Fibroblast of skin of scalp (primary cell): ENCODE data around the gene SRPK1. TPM values are rescaled to one million over a fixed set of nuclear protein-coding genes. Genes with fewer than 3 reads are reported as not detected.
"Not testable (repeated sequence)": the region's sequence is repeated elsewhere in the genome, so short reads cannot be mapped to it uniquely, and the experiment has no call there.

Source experiments
- DNase-seq: peaks from one replicate; pipeline ENCODE4 v3.0.0-alpha.2; 2013
- polyA plus RNA-seq, 2 experiments: library from polyadenylated mRNA; unstranded; fragments of 120-200 nt; gene quantifications; one replicate each; pipeline ENCODE4 v1.2.1, GENCODE V29; 2013; ENCODE audit not compliant: insufficient read length in 2 of 2

SRPK1 gene
- polyA plus RNA-seq (2013, experiment 1 of 2; ENCODE audit: insufficient read length): 23.1 TPM
- 25.4 TPM for polyA plus RNA-seq (2013, experiment 2 of 2; ENCODE audit: insufficient read length)

- DNase-seq: peak; percentile 80
These were observed at the start of gene SRPK1 for GRCh38 chr6:35920793-35921732. Gene SRPK1, minus strand, starts transcription at chr6:35921098. Its CDS starts 42 bp downstream, at chr6:35921056.

GRCh38 chr6:35970181-35970580, 49.3 kb upstream of the SRPK1 start:
- no peak for DNase-seq

- no peak for DNase-seq
These were observed 48.7 kb upstream of the SRPK1 start for GRCh38 chr6:35969646-35970045.

- no peak for DNase-seq
These were observed 47.9 kb upstream of the SRPK1 start for GRCh38 chr6:35968821-35969220.

GRCh38 chr6:35967076-35967774, 46.3 kb upstream of the SRPK1 start:
- no peak for DNase-seq

- no peak for DNase-seq
These were observed 42.1 kb upstream of the SRPK1 start for GRCh38 chr6:35962779-35963560.

GRCh38 chr6:35960187-35960586, 39.3 kb upstream of the SRPK1 start:
- DNase-seq: no peak

- DNase-seq: no peak
These were observed 35.1 kb upstream of the SRPK1 start for GRCh38 chr6:35955970-35956369.

GRCh38 chr6:35955521-35955920, 34.6 kb upstream of the SRPK1 start:
- DNase-seq: no peak

- DNase-seq: no peak
These were observed 34.2 kb upstream of the SRPK1 start for GRCh38 chr6:35955071-35955470.

GRCh38 chr6:35954333-35954732, 33.4 kb upstream of the SRPK1 start:
- no peak for DNase-seq

GRCh38 chr6:35948725-35949124, 27.8 kb upstream of the SRPK1 start:
- DNase-seq: peak; percentile 9

- DNase-seq: no peak
These were observed 24.7 kb upstream of the SRPK1 start for GRCh38 chr6:35945650-35946025.

- DNase-seq: no peak
These were observed 22.5 kb upstream of the SRPK1 start for GRCh38 chr6:35943390-35943789.

- DNase-seq: no peak
These were observed 21.5 kb upstream of the SRPK1 start for GRCh38 chr6:35942355-35942754.

GRCh38 chr6:35941170-35941569, 20.3 kb upstream of the SRPK1 start:
- DNase-seq: not testable (repeated sequence)

- DNase-seq: not testable (repeated sequence)
These were observed 19.1 kb upstream of the SRPK1 start for GRCh38 chr6:35940014-35940413.

GRCh38 chr6:35939259-35939658, 18.4 kb upstream of the SRPK1 start:
- DNase-seq: not testable (repeated sequence)

GRCh38 chr6:35936681-35937359, 15.9 kb upstream of the SRPK1 start:
- DNase-seq: no peak

- DNase-seq: no peak
These were observed 14.6 kb upstream of the SRPK1 start for GRCh38 chr6:35935469-35935868.

- no peak for DNase-seq
These were observed 12.9 kb upstream of the SRPK1 start for GRCh38 chr6:35933844-35934243.

- not testable (repeated sequence) for DNase-seq
These were observed 11.0 kb upstream of the SRPK1 start for GRCh38 chr6:35931873-35932272.
